MM.1S (cell line): ENCODE results near the gene TBC1D8.

Source experiments
- DNase-seq: peaks from one replicate; pipeline ENCODE4 v3.0.0-alpha.2; 2015
- H2AFZ ChIP-seq: fragments of 300-600 bp; sonication (generic); 2 replicates; pipeline ENCODE4 v1.6.0; 2016; ENCODE audit warnings: antibody characterized with exemption, low read length
- H3F3A ChIP-seq: fragments of 300-600 bp; sonication (generic); 2 replicates; pipeline ENCODE4 v1.6.1; 2016; ENCODE audit warnings: mild to moderate bottlenecking, antibody characterized with exemption, low read length, moderate library complexity, mixed read lengths; ENCODE audit not compliant: insufficient read depth
- H3K27ac ChIP-seq: fragments of 300-600 bp; sonication (generic); 2 replicates; pipeline ENCODE4 v1.5.1; 2016; ENCODE audit warnings: mild to moderate bottlenecking, low read length
- H3K27me3 ChIP-seq: fragments of 300-600 bp; sonication (generic); replicated peaks from 2 replicates; pipeline ENCODE4 v1.6.0; 2016; ENCODE audit warnings: low read length; ENCODE audit not compliant: insufficient read depth
- H3K36me3 ChIP-seq: fragments of 300-600 bp; sonication (generic); replicated peaks from 2 replicates; pipeline ENCODE4 v1.6.1; 2016; ENCODE audit warnings: mild to moderate bottlenecking, low read length, mixed read lengths; ENCODE audit not compliant: insufficient read depth
- H3K4me1 ChIP-seq: fragments of 300-600 bp; sonication (generic); 2 replicates; pipeline ENCODE4 v1.6.1; 2016; ENCODE audit warnings: low read length, mixed read lengths
- H3K4me2 ChIP-seq: fragments of 300-600 bp; sonication (generic); 2 replicates; pipeline ENCODE4 v1.6.0; 2016; ENCODE audit warnings: low read depth, low read length
- H3K4me3 ChIP-seq: fragments of 300-600 bp; sonication (generic); 2 replicates; pipeline ENCODE4 v1.5.1; 2016; ENCODE audit warnings: low read length, mixed read lengths
- H3K79me2 ChIP-seq: fragments of 300-600 bp; sonication (generic); 2 replicates; pipeline ENCODE4 v1.6.1; 2016; ENCODE audit warnings: mixed run types, low read length, mixed read lengths
- H3K9ac ChIP-seq: fragments of 300-600 bp; sonication (generic); 2 replicates; pipeline ENCODE4 v1.6.1; 2016; ENCODE audit warnings: low read length, mixed read lengths
- H3K9me2 ChIP-seq: fragments of 300-600 bp; sonication (generic); replicated peaks from 2 replicates; pipeline ENCODE4 v1.6.1; 2016; ENCODE audit warnings: mild to moderate bottlenecking, low read length, mixed read lengths; ENCODE audit not compliant: insufficient read depth
- H3K9me3 ChIP-seq: fragments of 300-600 bp; sonication (generic); replicated peaks from 2 replicates; pipeline ENCODE4 v1.6.1; 2016; ENCODE audit warnings: mild to moderate bottlenecking, low read length, mixed read lengths; ENCODE audit not compliant: insufficient read depth
- H4K20me1 ChIP-seq: fragments of 300-600 bp; sonication (generic); 2 replicates; pipeline ENCODE4 v1.6.1; 2016; ENCODE audit warnings: mild to moderate bottlenecking, low read length, moderate library complexity, mixed read lengths; ENCODE audit not compliant: insufficient read depth
- EZH2 ChIP-seq: fragments of 300-600 bp; sonication (generic); optimal IDR thresholded peaks from 2 replicates; pipeline ENCODE3; 2017; ENCODE audit warnings: low read depth, mild to moderate bottlenecking, antibody characterized with exemption, low read length, mixed read lengths
- EZH2phosphoT487 ChIP-seq: fragments of 300-600 bp; sonication (generic); IDR thresholded peaks from 2 replicates; pipeline ENCODE4 v1.6.1; 2018; ENCODE audit warnings: antibody characterized with exemption, low read length
- TF ChIP-seq, protein P1 (sequence below): fragments of 300-600 bp; sonication (generic); IDR thresholded peaks from 2 replicates; pipeline ENCODE4 v1.5.1; 2016; ENCODE audit warnings: antibody characterized with exemption, low read length, mixed read lengths

Gene TBC1D8

DNA sequence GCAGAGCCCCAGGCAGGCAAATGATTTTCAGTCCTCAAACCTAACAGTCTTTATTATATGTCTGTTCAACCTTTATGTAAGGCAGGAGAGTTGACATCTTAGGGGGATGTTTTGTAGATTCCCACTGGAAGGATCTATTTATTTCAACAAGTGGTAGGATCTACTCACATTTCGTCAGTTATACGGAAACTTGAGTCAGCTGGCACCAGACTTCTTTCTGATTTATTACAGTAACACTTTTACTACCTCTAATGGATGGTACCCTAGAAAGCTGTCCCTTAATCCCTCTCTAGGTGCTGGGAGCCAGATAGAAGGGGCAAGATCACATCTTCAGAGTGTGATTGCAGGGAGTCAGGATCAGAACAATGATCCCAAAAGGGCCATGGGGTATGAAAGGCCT lies 151.2 kb downstream of the TBC1D8 start:
- Histone ChIP-seq H4K20me1 (0 out of 2 replicates have a peak, but pooled peaks cover 3% of the 10 kb centered on the region), H3F3A (peaks cover 8% of the 10 kb centered on the region; the same call in 1 of the 2 replicates), H3K4me1 (peaks cover 12% of the 10 kb centered on the region), H3K27me3 (no peaks in the 10 kb centered on the region), H3K9ac (no peak overlapping the region), H3K4me3 (no peak overlapping the region), H3K4me2 (no peak overlapping the region), H3K9me3 (no peaks in the 10 kb centered on the region), H3K79me2 (peaks cover 29% of the 10 kb centered on the region), H3K9me2 (no peaks in the 10 kb centered on the region), H2AFZ (no peak overlapping the region), H3K27ac (no peak overlapping the region), H3K36me3 (peaks cover 15% of the 10 kb centered on the region)
- TF ChIP-seq, protein P1, sequence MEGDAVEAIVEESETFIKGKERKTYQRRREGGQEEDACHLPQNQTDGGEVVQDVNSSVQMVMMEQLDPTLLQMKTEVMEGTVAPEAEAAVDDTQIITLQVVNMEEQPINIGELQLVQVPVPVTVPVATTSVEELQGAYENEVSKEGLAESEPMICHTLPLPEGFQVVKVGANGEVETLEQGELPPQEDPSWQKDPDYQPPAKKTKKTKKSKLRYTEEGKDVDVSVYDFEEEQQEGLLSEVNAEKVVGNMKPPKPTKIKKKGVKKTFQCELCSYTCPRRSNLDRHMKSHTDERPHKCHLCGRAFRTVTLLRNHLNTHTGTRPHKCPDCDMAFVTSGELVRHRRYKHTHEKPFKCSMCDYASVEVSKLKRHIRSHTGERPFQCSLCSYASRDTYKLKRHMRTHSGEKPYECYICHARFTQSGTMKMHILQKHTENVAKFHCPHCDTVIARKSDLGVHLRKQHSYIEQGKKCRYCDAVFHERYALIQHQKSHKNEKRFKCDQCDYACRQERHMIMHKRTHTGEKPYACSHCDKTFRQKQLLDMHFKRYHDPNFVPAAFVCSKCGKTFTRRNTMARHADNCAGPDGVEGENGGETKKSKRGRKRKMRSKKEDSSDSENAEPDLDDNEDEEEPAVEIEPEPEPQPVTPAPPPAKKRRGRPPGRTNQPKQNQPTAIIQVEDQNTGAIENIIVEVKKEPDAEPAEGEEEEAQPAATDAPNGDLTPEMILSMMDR: no peak
- TF ChIP-seq EZH2phosphoT487: no peak
- no peak for TF ChIP-seq EZH2
- no peak for DNase-seq

DNA sequence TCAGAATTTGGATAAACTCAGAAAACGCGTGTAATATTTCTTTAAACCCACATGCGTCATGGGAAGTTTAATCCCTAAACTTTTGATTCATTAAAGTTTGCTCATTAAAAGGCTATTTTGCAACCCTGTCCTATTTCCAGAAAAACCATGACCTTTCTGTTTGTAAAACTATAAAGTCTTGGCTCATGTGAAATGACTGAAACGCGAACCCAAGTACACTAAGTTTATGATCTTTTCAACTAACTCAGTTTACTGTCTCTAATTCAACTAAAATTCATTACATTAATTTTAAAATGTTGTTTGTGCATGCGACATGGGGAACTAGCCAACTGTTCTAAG lies 153.0 kb downstream of the TBC1D8 start:
- Histone ChIP-seq H3K9ac (no peak overlapping the region), H3F3A (peaks cover 4% of the 10 kb centered on the region; the same call in 1 of the 2 replicates), H3K36me3 (0 out of 2 replicates have a peak, but pooled peaks cover 2% of the 10 kb centered on the region), H3K27ac (no peak overlapping the region), H3K27me3 (no peaks in the 10 kb centered on the region), H2AFZ (no peak overlapping the region), H3K9me2 (no peaks in the 10 kb centered on the region), H3K79me2 (peaks cover 11% of the 10 kb centered on the region), H3K4me3 (no peak overlapping the region), H3K4me2 (no peak overlapping the region), H3K9me3 (no peaks in the 10 kb centered on the region), H4K20me1 (no peaks in the 10 kb centered on the region), H3K4me1 (peaks cover 4% of the 10 kb centered on the region)
- TF ChIP-seq EZH2: no peak
- TF ChIP-seq, protein P1: no peak
- no peak for DNase-seq

DNA sequence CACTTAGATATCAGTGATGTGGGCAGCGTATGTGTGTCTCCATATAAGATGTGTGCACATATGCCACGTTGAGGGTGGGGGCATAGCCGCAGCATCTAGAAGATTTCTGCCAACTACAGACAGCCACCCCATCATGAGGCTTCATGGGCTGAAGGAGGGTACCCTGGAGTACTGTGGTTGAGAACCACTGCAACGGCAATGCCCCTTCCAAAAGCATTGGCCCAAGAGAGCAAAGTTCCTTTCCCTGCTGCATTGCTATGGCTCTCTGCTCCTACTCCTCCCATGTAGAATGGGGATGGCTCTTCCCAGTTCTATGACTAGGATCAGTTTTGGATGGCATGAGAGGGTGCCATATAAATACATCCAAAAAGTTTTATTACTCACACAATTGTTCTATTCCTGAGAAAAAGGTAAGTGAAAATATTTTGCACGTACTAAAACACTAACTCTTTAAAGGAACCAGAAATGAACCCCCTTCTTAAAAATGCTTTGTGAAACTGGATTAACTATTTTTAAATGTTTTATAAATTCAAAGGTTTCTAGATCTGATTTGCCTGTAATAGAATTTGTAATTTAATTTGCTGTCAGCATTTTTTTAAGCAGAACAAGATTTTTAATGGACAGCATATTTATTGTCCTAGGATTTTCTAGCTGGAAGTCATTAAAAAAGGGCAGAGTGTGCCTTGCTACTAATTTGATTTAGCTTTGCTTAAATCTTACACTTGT lies 153.5 kb downstream of the TBC1D8 start:
- no peak for DNase-seq
- H3K27ac ChIP-seq: no peak overlapping the region
- H3K4me3 ChIP-seq: no peak overlapping the region
- no peaks in the 10 kb centered on the region for H3K36me3 ChIP-seq
- no peaks in the 10 kb centered on the region for H3K27me3 ChIP-seq
- peaks cover 6% of the 10 kb centered on the region for H3K79me2 ChIP-seq
- H3F3A ChIP-seq: no peaks in the 10 kb centered on the region
- H4K20me1 ChIP-seq: no peaks in the 10 kb centered on the region
- no peak for TF ChIP-seq EZH2phosphoT487
- TF ChIP-seq, protein P1: no peak
- TF ChIP-seq EZH2: no peak
- H2AFZ ChIP-seq: no peak overlapping the region
- H3K9ac ChIP-seq: no peak overlapping the region
- no peaks in the 10 kb centered on the region for H3K9me2 ChIP-seq
- H3K9me3 ChIP-seq: no peaks in the 10 kb centered on the region
- peaks cover 4% of the 10 kb centered on the region for H3K4me1 ChIP-seq
- no peak overlapping the region for H3K4me2 ChIP-seq
